ENCODE measurements around the gene AIPL1. TPM values are rescaled to one million over a fixed set of nuclear protein-coding genes. Genes with fewer than 3 reads are reported as not detected.

Gene AIPL1
- total and polyA plus RNA-seq, 2 donors from 2014 or later = not detected

GRCh38 chr17:6387858-6388257, 47.1 kb downstream of the AIPL1 start:
- TF ChIP-seq, protein P1, sequence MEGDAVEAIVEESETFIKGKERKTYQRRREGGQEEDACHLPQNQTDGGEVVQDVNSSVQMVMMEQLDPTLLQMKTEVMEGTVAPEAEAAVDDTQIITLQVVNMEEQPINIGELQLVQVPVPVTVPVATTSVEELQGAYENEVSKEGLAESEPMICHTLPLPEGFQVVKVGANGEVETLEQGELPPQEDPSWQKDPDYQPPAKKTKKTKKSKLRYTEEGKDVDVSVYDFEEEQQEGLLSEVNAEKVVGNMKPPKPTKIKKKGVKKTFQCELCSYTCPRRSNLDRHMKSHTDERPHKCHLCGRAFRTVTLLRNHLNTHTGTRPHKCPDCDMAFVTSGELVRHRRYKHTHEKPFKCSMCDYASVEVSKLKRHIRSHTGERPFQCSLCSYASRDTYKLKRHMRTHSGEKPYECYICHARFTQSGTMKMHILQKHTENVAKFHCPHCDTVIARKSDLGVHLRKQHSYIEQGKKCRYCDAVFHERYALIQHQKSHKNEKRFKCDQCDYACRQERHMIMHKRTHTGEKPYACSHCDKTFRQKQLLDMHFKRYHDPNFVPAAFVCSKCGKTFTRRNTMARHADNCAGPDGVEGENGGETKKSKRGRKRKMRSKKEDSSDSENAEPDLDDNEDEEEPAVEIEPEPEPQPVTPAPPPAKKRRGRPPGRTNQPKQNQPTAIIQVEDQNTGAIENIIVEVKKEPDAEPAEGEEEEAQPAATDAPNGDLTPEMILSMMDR (IDR thresholded peaks at IDR 0.05; ENCODE audit: borderline replicate concordance, extremely low read depth, insufficient read depth) = no peak
- H3K27me3 ChIP-seq (ENCODE audit: control insufficient read depth, insufficient read depth, low read length) = no peaks in the 10 kb centered on the region
- no peak overlapping the region for H3K4me3 ChIP-seq (ENCODE audit: low read length in 3 of 3)
- intact Hi-C loops (cut with DNase I) = no loop called here
- FAIRE-seq = no peak
- DNase-seq = no peak
- no peaks in the 10 kb centered on the region for H3K4me1 ChIP-seq (ENCODE audit: control insufficient read depth in 2 of 3, insufficient read depth in 2 of 3, low read depth in 1 of 3, low read length in 3 of 3)
- H3K9me3 ChIP-seq (ENCODE audit: control insufficient read depth in 2 of 3, insufficient read depth in 1 of 3, low read length in 3 of 3) = no peaks in the 10 kb centered on the region
- no peak overlapping the region for H3K27ac ChIP-seq (ENCODE audit: low read depth in 2 of 2, low read length in 2 of 2)
- H3K9ac ChIP-seq (ENCODE audit: low read length in 3 of 3) = no peak overlapping the region
- no peaks in the 10 kb centered on the region for H3K36me3 ChIP-seq (ENCODE audit: control insufficient read depth in 2 of 3, insufficient read depth in 3 of 3, low read length in 3 of 3)

GRCh38 chr17:6387442-6387841, 47.5 kb downstream of the AIPL1 start:
- intact Hi-C loops (cut with DNase I) = no loop called here
- no peaks in the 10 kb centered on the region for H3K9me3 ChIP-seq (ENCODE audit: control insufficient read depth in 2 of 3, insufficient read depth in 1 of 3, low read length in 3 of 3)
- no peaks in the 10 kb centered on the region for H3K27me3 ChIP-seq (ENCODE audit: control insufficient read depth, insufficient read depth, low read length)
- no peaks in the 10 kb centered on the region for H3K4me1 ChIP-seq (ENCODE audit: control insufficient read depth in 2 of 3, insufficient read depth in 2 of 3, low read depth in 1 of 3, low read length in 3 of 3)
- no peak overlapping the region for H3K4me3 ChIP-seq (ENCODE audit: low read length in 3 of 3)
- no peak for FAIRE-seq
- H3K9ac ChIP-seq (ENCODE audit: low read length in 3 of 3) = no peak overlapping the region
- DNase-seq = no peak
- no peaks in the 10 kb centered on the region for H3K36me3 ChIP-seq (ENCODE audit: control insufficient read depth in 2 of 3, insufficient read depth in 3 of 3, low read length in 3 of 3)
- TF ChIP-seq, protein P1 (IDR thresholded peaks at IDR 0.05; ENCODE audit: borderline replicate concordance, extremely low read depth, insufficient read depth) = no peak
- H3K27ac ChIP-seq (ENCODE audit: low read depth in 2 of 2, low read length in 2 of 2) = no peak overlapping the region

GRCh38 chr17:6386041-6386630, 48.8 kb downstream of the AIPL1 start:
- DNase-seq (no peak), FAIRE-seq (no peak)
- H3K27me3 ChIP-seq (ENCODE audit: control insufficient read depth, insufficient read depth, low read length) = no peaks in the 10 kb centered on the region
- intact Hi-C loops (cut with DNase I) = no loop called here
- TF ChIP-seq, protein P1 (IDR thresholded peaks at IDR 0.05; ENCODE audit: borderline replicate concordance, extremely low read depth, insufficient read depth) = no peak
- no peak overlapping the region for H3K27ac ChIP-seq (ENCODE audit: low read depth in 2 of 2, low read length in 2 of 2)
- no peaks in the 10 kb centered on the region for H3K9me3 ChIP-seq (ENCODE audit: control insufficient read depth in 2 of 3, insufficient read depth in 1 of 3, low read length in 3 of 3)
- no peaks in the 10 kb centered on the region for H3K36me3 ChIP-seq (ENCODE audit: control insufficient read depth in 2 of 3, insufficient read depth in 3 of 3, low read length in 3 of 3)
- H3K4me1 ChIP-seq (ENCODE audit: control insufficient read depth in 2 of 3, insufficient read depth in 2 of 3, low read depth in 1 of 3, low read length in 3 of 3) = no peaks in the 10 kb centered on the region
- no peak overlapping the region for H3K9ac ChIP-seq (ENCODE audit: low read length in 3 of 3)
- H3K4me3 ChIP-seq (ENCODE audit: low read length in 3 of 3) = no peak overlapping the region

DNA sequence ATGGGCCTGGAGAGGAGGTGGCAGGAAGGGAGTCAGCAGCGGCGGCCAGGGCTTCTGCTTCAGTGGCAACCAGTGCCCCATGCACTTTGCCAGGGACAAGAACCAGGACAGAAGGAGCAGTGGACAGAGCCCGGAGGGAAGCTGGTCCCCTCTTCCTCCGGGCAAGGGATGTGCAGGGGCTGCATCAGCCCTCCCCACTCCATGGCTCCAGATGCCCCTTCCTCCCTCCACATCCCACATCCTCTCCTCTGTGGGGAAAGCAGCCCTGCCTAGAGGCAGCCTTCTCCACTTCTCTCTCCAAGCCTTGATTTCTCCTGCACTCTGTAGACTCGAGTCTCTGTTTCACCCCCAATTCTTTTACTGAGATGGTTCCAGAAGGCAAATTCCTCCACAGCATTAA, 50.4 kb downstream of the AIPL1 start:
- Histone ChIP-seq H3K9me3 (ENCODE audit: control insufficient read depth in 2 of 3, insufficient read depth in 1 of 3, low read length in 3 of 3) (no peaks in the 10 kb centered on the region), H3K27ac (ENCODE audit: low read depth in 2 of 2, low read length in 2 of 2) (no peak overlapping the region), H3K36me3 (ENCODE audit: control insufficient read depth in 2 of 3, insufficient read depth in 3 of 3, low read length in 3 of 3) (no peaks in the 10 kb centered on the region), H3K4me1 (ENCODE audit: control insufficient read depth in 2 of 3, insufficient read depth in 2 of 3, low read depth in 1 of 3, low read length in 3 of 3) (no peaks in the 10 kb centered on the region), H3K4me3 (ENCODE audit: low read length in 3 of 3) (no peak overlapping the region), H3K9ac (ENCODE audit: low read length in 3 of 3) (no peak overlapping the region), H3K27me3 (ENCODE audit: control insufficient read depth, insufficient read depth, low read length) (no peaks in the 10 kb centered on the region)
- DNase-seq = no peak
- FAIRE-seq = no peak
- TF ChIP-seq, protein P1 (IDR thresholded peaks at IDR 0.05; ENCODE audit: borderline replicate concordance, extremely low read depth, insufficient read depth) = no peak
- intact Hi-C loops (cut with DNase I) = no loop called here

Measured in kidney (tissue), 14 donors.